Heart right ventricle (tissue), 16 donors: ENCODE results near the gene DNHD1. TPM values are rescaled to one million over a fixed set of nuclear protein-coding genes. Genes with fewer than 3 reads are reported as not detected.
"Not testable (repeated sequence)": the region's sequence is repeated elsewhere in the genome, so short reads cannot be mapped to it uniquely, and the experiment has no call there.

Experiments used
- ATAC-seq, 8 donors: fragments of 200-7000 bp; cut with Tn5 transposase; one replicate each; pipeline ENCODE4 v1.9.1; 2020; ENCODE audit warnings: mild to moderate bottlenecking in 8 of 8, moderate library complexity in 8 of 8, moderate number of reproducible peaks in 1 of 8
- DNase-seq, 2 donors: peaks; one replicate each; pipeline ENCODE4 v3.0.0-alpha.2; 2020
- H3K27ac ChIP-seq, 10 donors: fragments of 200-600 bp; sonication (generic) in 2 of 10; one replicate each; pipeline versions ENCODE4 v1.5.0 to v1.8.0; 2020 to 2022; ENCODE audit warnings: mild to moderate bottlenecking in 3 of 10
- H3K27me3 ChIP-seq, 7 donors: fragments of 200-600 bp; one replicate each; pipeline ENCODE4 v1.8.0; 2021 to 2022; ENCODE audit warnings: mild to moderate bottlenecking in 2 of 7
- H3K36me3 ChIP-seq, 9 donors: fragments of 200-600 bp; sonication (generic) in 1 of 9; one replicate each; pipeline versions ENCODE4 v1.5.0 to v1.8.0; 2020 to 2022; ENCODE audit warnings: mild to moderate bottlenecking in 2 of 9
- H3K4me1 ChIP-seq, 9 donors: fragments of 200-600 bp; sonication (generic) in 1 of 9; one replicate each; pipeline versions ENCODE4 v1.5.0 to v1.8.0; 2020 to 2022; ENCODE audit warnings: mild to moderate bottlenecking in 4 of 9
- H3K4me3 ChIP-seq, 10 donors: fragments of 200-600 bp; sonication (generic) in 2 of 10; one replicate each; pipeline versions ENCODE4 v1.5.0 to v1.8.0; 2020 to 2022; ENCODE audit warnings: mild to moderate bottlenecking in 7 of 10, moderate library complexity in 2 of 10
- H3K9me3 ChIP-seq, 11 donors: fragments of 200-600 bp in 10 of 11; sonication (generic) in 2 of 11; one replicate each; pipeline versions ENCODE4 v1.5.0 to v1.8.0; 2013 to 2022; ENCODE audit warnings: mild to moderate bottlenecking in 2 of 11, control low read depth in 1 of 11, moderate library complexity in 1 of 11
- WGBS, 2 donors: extraction: QIAGEN DNeasy Blood & Tissue Kit; methylation state at CpG; one replicate each; pipeline ENCODE4 v1.1.7; 2013; ENCODE audit warnings: inconsistent platforms in 1 of 2; 5-methylcytosine and 5-hydroxymethylcytosine counted together
- intact Hi-C, 10 donors: fragments of 100-400 bp; cut with DNase I; formaldehyde crosslinking; loops; one replicate each; pipeline versions ENCODE4 v1.11.1 to v1.14.2; 2022
- polyA plus RNA-seq, 2 donors: library from polyadenylated mRNA; stranded (reverse); fragments of 200-250 nt; gene quantifications; one replicate each; pipeline ENCODE4 v1.2.3, GENCODE V29; 2013
- total RNA-seq, 10 donors: library from RNA; stranded (reverse); fragmentation: NEBNext Ultra II Directional in 3 of 10; extraction: Animal tissue kit (Norgen Biotek cat#: 25700) in 3 of 10; gene quantifications; one replicate each; pipeline versions ENCODE4 v1.2.1 to v1.2.4, GENCODE V29; 2021 to 2023
- TF ChIP-seq, protein P1 (sequence below), 9 donors: fragments of 200-600 bp; sonication (generic) in 2 of 9; IDR thresholded peaks; one replicate each; pipeline versions ENCODE4 v1.5.0 to v1.8.0; 2021 to 2022; ENCODE audit warnings: antibody characterized with exemption in 9 of 9, mild to moderate bottlenecking in 5 of 9, moderate library complexity in 1 of 9
- donor health status: Arrhythmogenic right ventricular cardiomyopathy.
- donor health status: ischemic (EF 13 %, LVEDD 7.1; RV severe dilation, severe dysfunction).
- donor health status: healthy with polysubstance abuse.
- donor health status: DM: no; HTN: yes; CAD: no.
- donor health status: DM: no; HTN: no; CAD: no.
- donor health status: ischemic (EF 25% LVEDD 6.9; RV normal size, moderate dysfunction).
- donor health status: ischemic (EF 25% LVEDD 5.7; RV mildly dilated, moderate dysfunction).
- donor health status: healthy.
- donor health status: DM: yes; HTN: yes; CAD: no.
- donor health status: Ischemic cardiomyopathy.
- donor health status: ischemic (EF 35%, LVEDD 5.7; RV mildly dilated, moderate dysfunction).
- donor health status: nonischemic (EF 11% LVEDD 7.7; RV severe dilation, severe dysfunction).
- donor health status: DM: yes; HTN: yes; CAD: no.
- donor health status: PGD.
- donor health status: ischemic (EF 29% LVEDD 5.4; RV normal size, mild dysfunction).
- donor health status: nonischemic (EF 23%, LVEDD 6.1; RV moderate dilation, normal function).

Gene DNHD1
- total and polyA plus RNA-seq, 12 donors = 1.7 to 13.8 (median 6.5) TPM

DNA sequence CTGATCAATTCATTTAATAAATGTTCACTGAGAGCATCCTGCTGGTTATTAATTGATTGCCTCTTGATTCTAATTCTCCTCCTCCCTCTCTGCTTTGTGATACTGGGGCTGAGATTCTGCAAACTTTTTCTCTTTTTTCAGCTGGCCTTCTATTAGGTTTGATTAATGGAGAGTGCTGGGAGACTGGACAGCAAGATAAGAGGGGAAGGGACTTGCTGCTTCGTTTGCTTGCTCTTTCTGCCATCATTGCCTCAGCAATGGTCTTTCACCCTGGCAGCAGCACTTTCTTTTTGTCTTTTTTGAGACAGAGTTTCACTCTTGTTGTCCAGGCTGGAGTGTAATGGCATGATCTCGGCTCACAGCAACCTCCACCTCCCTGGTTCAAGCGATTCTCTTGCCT, 7.1 kb downstream of the DNHD1 start:
- no peak for DNase-seq
- Histone ChIP-seq H3K4me3 (no peak overlapping the region), H3K4me1 (no peaks in the 10 kb centered on the region), H3K27me3 (no peaks in the 10 kb centered on the region), H3K36me3 (peaks cover 0 to 66% (median 22%) of the 10 kb centered on the region in 9 donors), H3K27ac (no peak overlapping the region), H3K9me3 (no peaks in the 10 kb centered on the region)
- TF ChIP-seq, protein P1, sequence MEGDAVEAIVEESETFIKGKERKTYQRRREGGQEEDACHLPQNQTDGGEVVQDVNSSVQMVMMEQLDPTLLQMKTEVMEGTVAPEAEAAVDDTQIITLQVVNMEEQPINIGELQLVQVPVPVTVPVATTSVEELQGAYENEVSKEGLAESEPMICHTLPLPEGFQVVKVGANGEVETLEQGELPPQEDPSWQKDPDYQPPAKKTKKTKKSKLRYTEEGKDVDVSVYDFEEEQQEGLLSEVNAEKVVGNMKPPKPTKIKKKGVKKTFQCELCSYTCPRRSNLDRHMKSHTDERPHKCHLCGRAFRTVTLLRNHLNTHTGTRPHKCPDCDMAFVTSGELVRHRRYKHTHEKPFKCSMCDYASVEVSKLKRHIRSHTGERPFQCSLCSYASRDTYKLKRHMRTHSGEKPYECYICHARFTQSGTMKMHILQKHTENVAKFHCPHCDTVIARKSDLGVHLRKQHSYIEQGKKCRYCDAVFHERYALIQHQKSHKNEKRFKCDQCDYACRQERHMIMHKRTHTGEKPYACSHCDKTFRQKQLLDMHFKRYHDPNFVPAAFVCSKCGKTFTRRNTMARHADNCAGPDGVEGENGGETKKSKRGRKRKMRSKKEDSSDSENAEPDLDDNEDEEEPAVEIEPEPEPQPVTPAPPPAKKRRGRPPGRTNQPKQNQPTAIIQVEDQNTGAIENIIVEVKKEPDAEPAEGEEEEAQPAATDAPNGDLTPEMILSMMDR (IDR thresholded peaks at IDR 0.05) = no peak
- intact Hi-C loops = loop anchor here in 5 of 10 donors (2.0 to 5.0 kb wide), 4 partner anchors 62 to 125 kb away; partner anchors contain the start of gene HPX (in 1 of the 5)
- ATAC-seq = no peak
- WGBS, 2 donors = 82 to 86% methylated on average over 3 of the region's 3 CpGs

DNA sequence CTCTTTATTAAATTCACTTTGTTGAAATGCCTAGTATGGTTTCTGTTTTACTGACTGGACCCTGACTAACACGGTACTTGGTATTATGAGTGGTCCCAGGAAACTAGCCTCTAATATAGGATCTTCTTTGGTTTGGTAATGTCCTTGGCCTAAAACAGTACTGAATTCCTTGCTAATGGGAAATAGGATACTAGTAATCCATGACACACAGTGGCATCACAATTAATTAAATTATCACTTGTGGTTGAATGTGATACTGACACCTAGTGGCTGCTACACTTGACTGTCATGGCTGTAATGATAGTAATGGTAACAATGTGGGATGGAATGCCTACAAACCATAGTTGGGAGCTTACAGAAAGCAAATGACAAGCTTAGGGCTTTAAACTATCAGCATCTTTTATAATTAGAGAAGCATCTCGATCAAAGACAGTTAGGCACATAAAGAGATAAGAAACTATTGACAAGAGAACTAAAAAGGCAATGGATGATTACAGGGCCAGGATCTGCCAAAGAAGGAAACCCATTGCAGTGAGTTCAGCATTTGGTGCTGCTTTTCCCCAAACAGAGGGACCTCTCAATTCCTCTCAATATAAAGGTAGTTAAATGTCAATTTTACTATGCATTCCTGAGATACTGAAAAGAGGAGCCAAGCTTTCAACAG, 8.6 kb downstream of the DNHD1 start:
- Histone ChIP-seq H3K27ac (no peak overlapping the region), H3K4me3 (no peak overlapping the region), H3K36me3 (peaks cover 0 to 71% (median 27%) of the 10 kb centered on the region in 9 donors), H3K27me3 (no peaks in the 10 kb centered on the region), H3K4me1 (no peaks in the 10 kb centered on the region), H3K9me3 (no peaks in the 10 kb centered on the region)
- 51 to 54% methylated on average over 2 of the region's 2 CpGs for WGBS, 2 donors
- intact Hi-C loops = loop anchor here in 7 of 10 donors (1.0 to 5.0 kb wide), 6 partner anchors 63 to 128 kb away; partner anchors contain the start of gene HPX (in 1 of the 7)
- ATAC-seq (peak in 5 of 8 donors; percentile 51 to 73 (median 61)), DNase-seq (peak in 1 of 2 donors; percentile 14)
- TF ChIP-seq, protein P1 (IDR thresholded peaks at IDR 0.05) = peak; percentile 51 to 84 (median 75)

DNA sequence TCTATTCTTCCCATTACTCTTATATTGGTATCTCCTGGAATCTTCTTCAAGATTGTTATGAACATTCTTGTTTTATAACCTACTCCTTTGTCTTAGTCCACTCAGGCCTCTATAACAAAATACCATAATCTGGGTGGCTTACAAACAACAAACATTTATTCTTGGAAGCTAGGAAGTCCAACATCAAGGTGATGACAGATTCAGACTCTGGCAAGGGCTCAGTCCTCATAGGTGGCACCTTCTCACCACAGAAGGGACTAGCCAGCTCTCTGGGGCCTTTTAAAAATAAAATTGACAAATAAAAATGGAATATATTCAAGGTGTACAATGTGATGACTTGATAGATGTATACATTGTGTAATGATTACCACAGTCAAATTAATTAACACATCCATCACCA, 19.8 kb downstream of the DNHD1 start:
- Histone ChIP-seq H3K4me1 (peaks cover 0 to 9% (median 0%) of the 10 kb centered on the region in 9 donors), H3K9me3 (peaks cover 0 to 7% (median 0%) of the 10 kb centered on the region in 11 donors), H3K27ac (no peak overlapping the region), H3K36me3 (peaks cover 0 to 92% (median 5%) of the 10 kb centered on the region in 9 donors), H3K27me3 (no peaks in the 10 kb centered on the region), H3K4me3 (no peak overlapping the region)
- no peak for DNase-seq
- ATAC-seq = peak in 4 of 8 donors; percentile 39 to 62 (median 48)
- TF ChIP-seq, protein P1 (IDR thresholded peaks at IDR 0.05) = no peak
- intact Hi-C loops = no loop called here

DNA sequence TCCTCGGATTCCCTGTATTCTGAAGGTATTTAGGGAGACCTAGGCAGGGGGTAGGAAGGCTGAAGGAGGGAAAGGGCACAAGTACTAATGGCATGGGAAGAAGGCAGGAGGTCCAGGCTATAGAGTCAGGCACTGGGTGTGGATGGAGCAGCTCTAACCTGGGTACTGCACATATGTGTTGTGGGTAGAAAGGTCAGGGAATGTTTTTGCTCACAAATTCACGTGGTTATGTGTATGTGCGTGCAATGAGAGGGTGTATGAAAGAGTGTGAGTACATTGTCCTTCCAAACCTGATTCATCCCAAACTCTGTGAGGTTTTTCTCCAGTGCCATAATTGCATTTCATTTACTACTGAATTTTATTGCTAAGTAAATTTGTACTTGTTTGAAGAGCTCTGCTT, 23.2 kb downstream of the DNHD1 start:
- Histone ChIP-seq H3K4me1 (peaks cover 0 to 6% (median 0%) of the 10 kb centered on the region in 9 donors), H3K36me3 (peaks cover 0 to 69% (median 0%) of the 10 kb centered on the region in 9 donors), H3K4me3 (no peak overlapping the region), H3K27ac (no peak overlapping the region), H3K27me3 (no peaks in the 10 kb centered on the region), H3K9me3 (no peaks in the 10 kb centered on the region)
- intact Hi-C loops = loop anchor here in 1 of 10 donors (10.0 kb wide), 1 partner anchor 165 kb away; the partner anchor contains the start of gene MRPL17
- TF ChIP-seq, protein P1 (IDR thresholded peaks at IDR 0.05) = no peak
- no peak for DNase-seq
- ATAC-seq = no peak
- 87 to 90% methylated on average over 3 of the region's 3 CpGs for WGBS, 2 donors

DNA sequence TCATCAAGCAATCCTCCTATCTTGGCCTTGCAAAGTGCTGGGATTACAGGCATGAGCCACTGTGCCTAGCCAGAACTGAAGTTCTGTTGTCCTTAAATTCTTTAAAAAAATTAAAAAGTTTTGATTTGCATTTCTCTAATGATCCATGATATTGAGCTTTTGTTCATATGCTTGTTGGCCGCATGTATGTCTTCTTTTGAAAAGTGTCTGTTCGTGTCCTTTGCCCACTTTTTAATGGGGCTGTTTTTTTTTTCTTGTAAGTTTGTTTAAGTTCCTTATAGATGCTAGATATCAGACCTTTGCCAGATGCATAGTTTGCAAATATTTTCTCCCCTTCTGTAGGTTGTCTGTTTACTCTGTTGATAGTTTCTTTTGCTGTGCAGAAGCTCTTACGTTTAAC, 24.9 kb downstream of the DNHD1 start:
- intact Hi-C loops = loop anchor here in 1 of 10 donors (10.0 kb wide), 1 partner anchor 163 kb away; the partner anchor contains the start of gene MRPL17
- H3K4me3 ChIP-seq, H3K27me3 ChIP-seq, H3K4me1 ChIP-seq, H3K27ac ChIP-seq, DNase-seq, H3K9me3 ChIP-seq, ATAC-seq: not testable (repeated sequence)
- peaks cover 0 to 64% (median 0%) of the 10 kb centered on the region in 9 donors for H3K36me3 ChIP-seq
- 97 to 98% methylated on average over 3 of the region's 3 CpGs for WGBS, 2 donors
